Uterus (tissue), 2 donors: ENCODE data around the gene ADCY9.

ENCODE experiments used
- CTCF ChIP-seq, 4 experiments: fragments of 200-600 bp in 2 of 4; fragments of 450-650 bp in 2 of 4; sonication (generic) in 2 of 4; IDR thresholded peaks; one replicate each; pipeline ENCODE4 v1.5.1; 2016 to 2019; ENCODE audit warnings: antibody characterized with exemption in 4 of 4, mild to moderate bottlenecking in 2 of 4, moderate library complexity in 1 of 4
- POLR2A ChIP-seq, 2 donors: fragments of 450-650 bp; IDR thresholded peaks; one replicate each; pipeline ENCODE4 v1.6.1; 2016; ENCODE audit warnings: antibody characterized with exemption in 2 of 2, mild to moderate bottlenecking in 1 of 2, moderate library complexity in 1 of 2

DNA sequence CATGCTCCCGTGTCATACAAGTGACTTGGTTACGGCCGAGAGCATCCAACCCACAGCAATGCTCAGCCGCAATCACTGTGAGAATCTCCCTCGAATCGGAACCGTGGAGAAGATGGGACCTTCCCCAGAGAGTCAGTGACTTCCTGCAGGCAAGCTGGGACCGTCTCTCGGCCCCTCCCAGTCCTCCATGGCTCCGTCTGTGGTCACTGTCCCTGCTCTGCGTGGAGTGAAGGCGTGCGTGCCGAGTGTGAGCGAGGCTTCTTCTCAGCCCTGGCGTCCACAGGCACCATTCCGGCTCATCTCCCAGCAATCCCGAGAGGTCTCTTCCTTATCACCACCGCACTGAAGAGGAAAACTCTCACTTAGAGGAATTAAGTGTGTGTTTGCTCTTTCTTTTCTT lies 113.1 kb downstream of the ADCY9 start:
- TF ChIP-seq CTCF (IDR thresholded peaks at IDR 0.05): no peak
- TF ChIP-seq POLR2A (IDR thresholded peaks at IDR 0.05): no peak
